Mucosa of descending colon (tissue), 3 donors: Measurements from ENCODE around the gene TMEM273. TPM values are rescaled to one million over a fixed set of nuclear protein-coding genes. Genes with fewer than 3 reads are reported as not detected.

Experiments
- ATAC-seq: fragments of 200-7000 bp; cut with Tn5 transposase; one replicate; pipeline ENCODE4 v1.9.1; 2020; ENCODE audit warnings: mild to moderate bottlenecking, moderate library complexity
- DNase-seq, 3 donors: peaks; one replicate each; pipeline ENCODE4 v3.0.0-alpha.2; 2020
- H3K36me3 ChIP-seq: fragments of 200-600 bp; one replicate; pipeline ENCODE4 v1.8.0; 2021; ENCODE audit warnings: low read depth, mild to moderate bottlenecking
- H3K4me1 ChIP-seq: fragments of 200-600 bp; one replicate; pipeline ENCODE4 v1.8.0; 2021; ENCODE audit warnings: low read depth, mild to moderate bottlenecking
- H3K4me3 ChIP-seq: fragments of 200-600 bp; one replicate; pipeline ENCODE4 v1.8.0; 2021; ENCODE audit warnings: mild to moderate bottlenecking
- H3K9me3 ChIP-seq: fragments of 200-600 bp; one replicate; pipeline ENCODE4 v1.8.0; 2021; ENCODE audit warnings: mild to moderate bottlenecking
- CTCF ChIP-seq: fragments of 200-600 bp; IDR thresholded peaks from one replicate; pipeline ENCODE4 v1.8.0; 2022; ENCODE audit warnings: antibody characterized with exemption, mild to moderate bottlenecking
- intact Hi-C, 2 donors: fragments of 100-400 bp; cut with DNase I in 1 of 2; cut with micrococcal nuclease in 1 of 2; formaldehyde crosslinking; loops; one replicate each; pipeline versions ENCODE4 v1.11.0 to v1.11.1; 2022; cut with DNase I, micrococcal nuclease
- total RNA-seq, 3 donors: library from RNA; stranded (reverse); fragmentation: NEBNext Ultra II Directional in 2 of 3; extraction: Animal tissue kit (Norgen Biotek cat#: 25700) in 2 of 3; gene quantifications; one replicate each; pipeline versions ENCODE4 v1.2.1 to v1.2.4, GENCODE V29; 2021 to 2023
- donor health status: DM: no; HTN: no; CAD: no; lungs with moderate emphysema.
- donor health status: DM: no; HTN: no; CAD: no.
- donor health status: DM: no; HTN: yes; CAD: no.

The TMEM273 gene
- total RNA-seq, 3 donors from 2014 or later, result 4.8 to 12.7 (median 7.0) TPM

DNA sequence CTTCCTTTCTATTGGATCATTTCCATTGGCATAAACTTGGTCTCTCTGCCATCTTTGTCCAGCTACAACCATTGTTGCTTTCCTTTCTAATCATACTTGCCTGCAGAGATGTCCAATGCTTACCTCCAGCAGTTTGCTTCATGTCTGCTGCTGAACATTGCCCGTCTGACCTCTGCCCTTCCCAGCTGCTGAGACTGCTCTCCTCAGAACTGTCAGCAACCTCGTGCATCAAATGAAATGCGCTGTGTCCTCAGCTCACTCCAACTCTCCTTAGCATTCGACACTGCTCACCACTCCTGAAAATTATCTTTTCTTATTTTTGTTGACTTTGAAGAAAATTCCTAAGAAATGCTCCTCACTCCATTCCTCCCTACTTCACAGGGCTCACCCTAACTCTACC, 59.3 kb downstream of the TMEM273 start:
- Histone ChIP-seq H3K9me3 (no peaks in the 10 kb centered on the region), H3K4me3 (no peak overlapping the region), H3K4me1 (no peaks in the 10 kb centered on the region), H3K36me3 (no peaks in the 10 kb centered on the region)
- intact Hi-C loops, result no loop called here
- ATAC-seq (no peak), DNase-seq (no peak)
- TF ChIP-seq CTCF, result no peak

DNA sequence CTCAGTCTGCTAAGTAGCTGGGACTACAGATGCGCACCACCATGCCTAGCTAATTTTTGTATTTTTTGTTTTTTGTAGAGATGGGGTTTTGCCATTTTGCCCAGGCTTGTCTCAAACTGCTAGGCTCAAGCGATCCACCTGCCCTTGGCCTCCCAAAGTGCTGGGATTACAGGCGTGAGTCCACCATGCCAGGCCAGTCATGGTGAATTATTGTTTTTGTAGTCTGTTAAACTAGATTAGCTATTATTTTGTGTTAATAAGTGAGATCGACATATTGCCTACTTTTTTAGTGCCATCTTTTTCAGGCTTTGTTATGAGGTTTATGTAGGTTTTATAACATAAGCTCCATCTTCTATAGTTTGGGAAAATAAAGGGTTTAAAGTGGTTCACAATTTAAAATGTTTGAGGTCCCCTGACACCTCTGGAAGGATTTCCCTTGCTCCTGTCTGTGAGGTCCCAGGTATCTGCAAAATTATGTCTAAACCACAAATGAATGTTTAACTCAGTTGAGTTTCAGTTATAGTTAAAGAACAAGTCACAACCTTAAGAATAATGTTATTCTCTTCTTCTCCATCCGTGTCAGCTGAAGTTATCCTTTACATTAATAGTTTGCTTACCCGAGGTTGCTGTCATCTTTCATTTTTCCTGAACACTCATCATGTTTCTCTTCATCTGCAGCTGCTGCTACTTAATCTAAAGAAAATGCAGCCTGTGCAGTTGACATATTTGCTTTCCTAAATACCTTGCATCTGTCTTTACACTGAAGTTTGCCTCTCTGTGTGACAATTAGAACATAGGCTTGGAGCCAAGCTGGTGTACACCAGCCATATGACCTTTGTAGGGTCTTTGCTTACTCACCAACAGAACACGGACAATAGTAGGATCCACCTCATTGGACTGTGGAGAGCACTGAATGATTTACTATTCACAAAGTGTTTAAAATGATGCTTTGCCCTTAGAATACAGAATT, 63.9 kb downstream of the TMEM273 start:
- DNase-seq (no peak), ATAC-seq (no peak)
- no peak overlapping the region for H3K4me3 ChIP-seq
- H3K9me3 ChIP-seq, result no peaks in the 10 kb centered on the region
- H3K36me3 ChIP-seq, result no peaks in the 10 kb centered on the region
- H3K4me1 ChIP-seq, result no peaks in the 10 kb centered on the region
- intact Hi-C loops, result no loop called here
- no peak for TF ChIP-seq CTCF

- no peak for DNase-seq
- no peaks in the 10 kb centered on the region for H3K9me3 ChIP-seq
- intact Hi-C loops, result no loop called here
- H3K4me1 ChIP-seq, result no peaks in the 10 kb centered on the region
- no peak for ATAC-seq
- no peak overlapping the region for H3K4me3 ChIP-seq
- TF ChIP-seq CTCF, result no peak
- no peaks in the 10 kb centered on the region for H3K36me3 ChIP-seq
Observed at GRCh38 chr10:49120911-49121310, 67.3 kb downstream of the TMEM273 start.

GRCh38 chr10:49119746-49120145, 68.4 kb downstream of the TMEM273 start:
- intact Hi-C loops, result no loop called here
- DNase-seq, result no peak
- H3K9me3 ChIP-seq, result no peaks in the 10 kb centered on the region
- no peak for ATAC-seq
- no peak for TF ChIP-seq CTCF
- H3K4me1 ChIP-seq, result no peaks in the 10 kb centered on the region
- no peak overlapping the region for H3K4me3 ChIP-seq
- H3K36me3 ChIP-seq, result no peaks in the 10 kb centered on the region

GRCh38 chr10:49118430-49119074, 69.6 kb downstream of the TMEM273 start:
- no peak for DNase-seq
- H3K36me3 ChIP-seq, result no peaks in the 10 kb centered on the region
- no peak for TF ChIP-seq CTCF
- H3K9me3 ChIP-seq, result no peaks in the 10 kb centered on the region
- intact Hi-C loops, result no loop called here
- H3K4me1 ChIP-seq, result no peaks in the 10 kb centered on the region
- no peak overlapping the region for H3K4me3 ChIP-seq
- ATAC-seq, result no peak
